K562 (cell line): ENCODE results near the gene SRPK2. TPM values are rescaled to one million over a fixed set of nuclear protein-coding genes. Genes with fewer than 3 reads are reported as not detected.

ENCODE experiments used
- ATAC-seq: fragments of 200-7000 bp; cut with Tn5 transposase; 3 replicates; pipeline ENCODE4 v1.9.1; 2020; ENCODE audit warnings: moderate library complexity
- BruUV-seq: library from RNA; stranded (reverse); fragments of 400-500 nt; replicated peaks from 2 replicates; lab custom pipeline; 2021; lab: Mats Ljungman, UMichigan
- CTCF ChIA-PET: fragments of 300-600 bp; formaldehyde crosslinking; extraction: SDS; loops from one replicate; lab custom pipeline; 2021; ENCODE audit warnings: low intra/inter-chr PET ratio; lab: Yijun Ruan, JAX
- POLR2A ChIA-PET: fragments of 300-600, 350-650 bp; sonication (Branson Sonifier 250); formaldehyde crosslinking; extraction: SDS; loops from one replicate; lab custom pipeline; 2021; ENCODE audit warnings: antibody characterized with exemption, inconsistent platforms; lab: Yijun Ruan, JAX
- DNase-seq, 4 experiments: peaks; one replicate each; pipeline versions ENCODE4 v3.0.0 to v3.0.0-alpha.2; 2011 to 2018; ENCODE audit warnings: low spot score in 3 of 4, mixed read lengths in 3 of 4; ENCODE audit errors: extremely low read depth in 1 of 4
- FAIRE-seq: peaks from 2 replicates; lab custom pipeline; 2011; peaks lifted over from hg19 to GRCh38; lab: Jason Lieb, UNC
- H2AFZ ChIP-seq: 2 replicates; pipeline ENCODE4 v1.6.0; 2011; ENCODE audit warnings: low read depth, low read length, control low read depth, inconsistent platforms
- H3K27ac ChIP-seq: fragments of 200-600 bp; 3 replicates; pipeline ENCODE4 v1.8.0; 2011; ENCODE audit warnings: low read depth, mild to moderate bottlenecking, control low read depth, inconsistent platforms, low read length, moderate library complexity, mixed read lengths; ENCODE audit errors: extremely low read depth
- H3K27me3 ChIP-seq, 2 experiments: fragments of 300-600 bp in 1 of 2; 2 replicates in 1 of 2; 3 replicates in 1 of 2; pipeline versions ENCODE4 v1.6.0 to v1.8.0; 2011; ENCODE audit warnings: inconsistent platforms in 2 of 2, low read length in 2 of 2, mild to moderate bottlenecking in 1 of 2, mixed read lengths in 1 of 2, moderate library complexity in 1 of 2; ENCODE audit not compliant: control insufficient read depth in 2 of 2, insufficient read depth in 2 of 2
- H3K36me3 ChIP-seq: fragments of 300-600 bp; 3 replicates; pipeline ENCODE4 v1.8.0; 2011; ENCODE audit warnings: mild to moderate bottlenecking, low read length, inconsistent platforms; ENCODE audit not compliant: control insufficient read depth, insufficient read depth
- H3K4me1 ChIP-seq, 2 experiments: fragments of 200-600 bp in 1 of 2; replicated peaks in 1 of 2; 2 replicates in 1 of 2; 3 replicates in 1 of 2; pipeline versions ENCODE4 v1.5.1 to v1.8.0; 2011; ENCODE audit warnings: inconsistent platforms in 2 of 2, low read length in 2 of 2, mild to moderate bottlenecking in 1 of 2, mixed read lengths in 1 of 2, moderate library complexity in 1 of 2; ENCODE audit not compliant: control insufficient read depth in 2 of 2, insufficient read depth in 2 of 2
- H3K4me2 ChIP-seq: 2 replicates; pipeline ENCODE4 v1.6.1; 2011; ENCODE audit warnings: low read length, control low read depth, inconsistent platforms, mixed read lengths; ENCODE audit not compliant: insufficient read depth
- H3K4me3 ChIP-seq: fragments of 200-600 bp; sonication (generic), shearing (Covaris generic); 2 replicates; pipeline ENCODE4 v1.5.1; 2016; ENCODE audit warnings: control low read depth, inconsistent platforms
- H3K79me2 ChIP-seq: fragments of 200-600 bp; 3 replicates; pipeline ENCODE4 v1.8.0; 2011; ENCODE audit warnings: low read length, inconsistent platforms; ENCODE audit not compliant: control insufficient read depth, insufficient read depth
- H3K9ac ChIP-seq, 2 experiments: 2 replicates each; pipeline versions ENCODE4 v1.6.0 to v1.6.1; 2011; ENCODE audit warnings: low read depth in 2 of 2, low read length in 2 of 2, control low read depth in 1 of 2, inconsistent platforms in 1 of 2, mild to moderate bottlenecking in 1 of 2, mixed read lengths in 1 of 2; ENCODE audit not compliant: insufficient read depth in 1 of 2
- H3K9me1 ChIP-seq: one replicate; pipeline ENCODE4 v1.6.0; 2011; ENCODE audit warnings: inconsistent platforms, mild to moderate bottlenecking, low read length, moderate library complexity; ENCODE audit not compliant: control insufficient read depth, insufficient read depth
- H3K9me3 ChIP-seq: replicated peaks from 2 replicates; pipeline ENCODE4 v1.5.1; 2011; ENCODE audit warnings: low read depth, low read length, inconsistent platforms; ENCODE audit not compliant: control insufficient read depth, insufficient read depth
- H4K20me1 ChIP-seq: replicated peaks from 2 replicates; pipeline ENCODE4 v1.6.1; 2011; ENCODE audit warnings: low read length, inconsistent platforms, mixed read lengths; ENCODE audit not compliant: control insufficient read depth, insufficient read depth
- CC2D1A ChIP-seq: fragments of 450-650 bp; IDR thresholded peaks from 2 replicates; pipeline ENCODE4 v1.6.1; 2017; ENCODE audit warnings: mild to moderate bottlenecking
- COPS2 ChIP-seq: fragments of 450-650 bp; conservative IDR thresholded peaks from 2 replicates; pipeline ENCODE4 v1.6.1; 2016; ENCODE audit warnings: mild to moderate bottlenecking, moderate library complexity
- FOXK1 ChIP-seq: sonication (generic); formaldehyde crosslinking; IDR thresholded peaks from 2 replicates; pipeline ENCODE4 v1.8.0; 2022; ENCODE audit warnings: missing genetic modification reagents, mild to moderate bottlenecking, borderline replicate concordance
- HLTF ChIP-seq: fragments of 450-650 bp; IDR thresholded peaks from 2 replicates; pipeline ENCODE4 v1.6.1; 2016
- NFYB ChIP-seq: IDR thresholded peaks from 2 replicates; pipeline ENCODE4 v1.6.1; 2011; ENCODE audit warnings: mild to moderate bottlenecking, moderate library complexity; ENCODE audit not compliant: insufficient read length; ENCODE audit errors: extremely low read depth
- NR2C1 ChIP-seq, 2 experiments: fragments of 450-650 bp; IDR thresholded peaks; 2 replicates each; pipeline ENCODE4 v1.6.1; 2017; ENCODE audit warnings: mild to moderate bottlenecking in 2 of 2, antibody characterized with exemption in 1 of 2, inconsistent platforms in 1 of 2, missing compliant biosample characterization in 1 of 2, missing genetic modification characterization in 1 of 2
- NUFIP1 ChIP-seq: fragments of 450-650 bp; IDR thresholded peaks from 2 replicates; pipeline ENCODE4 v1.6.1; 2018; ENCODE audit not compliant: partially characterized antibody
- POLR2AphosphoS2 ChIP-seq: IDR thresholded peaks from 2 replicates; pipeline ENCODE4 v1.6.1; 2012; ENCODE audit warnings: low read length, improper control_type of control experiment
- ZFP91 ChIP-seq: sonication (generic); formaldehyde crosslinking; IDR thresholded peaks from 2 replicates; pipeline ENCODE4 v1.8.0; 2022; ENCODE audit warnings: mild to moderate bottlenecking, missing genetic modification reagents
- ZNF263 ChIP-seq: sonication (generic); formaldehyde crosslinking; IDR thresholded peaks from 2 replicates; pipeline ENCODE4 v1.8.0; 2022; ENCODE audit warnings: mild to moderate bottlenecking, missing genetic modification reagents, borderline replicate concordance
- WGBS: fragments of 100-300 bp; shearing (Covaris generic); methylation state at CpG from one replicate; pipeline ENCODE4 v1.1.6; 2016; ENCODE audit warnings: low coverage, mixed read lengths; ENCODE audit not compliant: insufficient coverage; ENCODE audit errors: missing lambda C conversion rate; 5-methylcytosine and 5-hydroxymethylcytosine counted together
- in situ Hi-C: fragments of 300-500 bp; cut with MboI; formaldehyde crosslinking; loops from 4 replicates; pipeline ENCODE4 v1.15.0; 2018; ENCODE audit warnings: inconsistent platforms, mixed read lengths
- intact Hi-C: fragments of 100-400 bp; cut with micrococcal nuclease; formaldehyde crosslinking; loops from 2 replicates; pipeline ENCODE4 v1.14.2; 2022
- polyA plus RNA-seq, 8 experiments: library from polyadenylated mRNA; depleted of rRNA in 4 of 8; stranded (reverse) in 5 of 8; unstranded in 3 of 8; fragments of >200 nt; fragmentation: Nextera tagmentation in 2 of 8; fragmentation: Illumina TruSeq in 1 of 8; extraction: Ambion mirVana in 2 of 8; extraction: Trizol in 1 of 8; gene quantifications; 2 replicates each; pipeline versions ENCODE4 v1.2.1 to v1.2.3, GENCODE V29; 2011 to 2014; ENCODE audit warnings: inconsistent platforms in 1 of 8, missing spikeins in 1 of 8
- total RNA-seq, 7 experiments: library from RNA; depleted of rRNA in 6 of 7; stranded (reverse); fragments of >200 nt in 6 of 7; fragmentation: Illumina TruSeq in 2 of 7; extraction: Trizol in 2 of 7; gene quantifications; 2 replicates each; pipeline versions ENCODE4 v1.2.1 to v1.2.3, GENCODE V29; 2011 to 2021; ENCODE audit warnings: low replicate concordance in 1 of 7

SRPK2 gene
- total and polyA plus RNA-seq, 9 of the 15 experiments (the other 6 are each of a cell fraction or from before 2014, with no cell fraction given) = 21.5 to 44.7 (median 33.3) TPM

- CTCF ChIA-PET = no interaction called here
- WGBS = 82% methylated on average over 2 of the region's 2 CpGs
- Histone ChIP-seq H3K4me3 (no peak overlapping the region), H3K27me3 (no peaks in the 10 kb centered on the region), H3K9me3 (no peaks in the 10 kb centered on the region), H3K27ac (no peak overlapping the region), H3K79me2 (no peaks in the 10 kb centered on the region), H3K4me1 (no peaks in the 10 kb centered on the region; a peak in 1 of 5 replicates), H3K9me1 (no peaks in the 10 kb centered on the region), H3K4me2 (no peak overlapping the region), H4K20me1 (no peaks in the 10 kb centered on the region; the same call in 1 of the 2 replicates)
- POLR2A ChIA-PET = interaction anchor here (1.0 to 1.1 kb wide), 2 partner anchors 11 to 105 kb away, joined by 3 read pairs; no protein-coding TSS in a partner anchor
- ATAC-seq (no peak), DNase-seq (no peak)
- intact Hi-C loops (no loop called here), in situ Hi-C loops (no loop called here)
- TSS peak; percentile 14 for BruUV-seq
- no peak for TF ChIP-seq NFYB
- no peak for TF ChIP-seq NR2C1 (IDR thresholded peaks at IDR 0.05)
- no peak for TF ChIP-seq NR2C1 (tag; IDR thresholded peaks at IDR 0.05)
- no peak for TF ChIP-seq POLR2AphosphoS2
- no peak for TF ChIP-seq HLTF
- no peak for TF ChIP-seq ZNF263 (CRISPR knock-in tag)
- TF ChIP-seq NUFIP1 = no peak
- no peak for TF ChIP-seq FOXK1
- no peak for TF ChIP-seq ZFP91
- no peak for TF ChIP-seq COPS2
- no peak for TF ChIP-seq CC2D1A
- TF ChIP-seq, all 486 proteins: peak for 0
- Histone ChIP-seq H3K36me3 (peaks cover 76% of the 10 kb centered on the region), H3K9ac (no peak overlapping the region), H2AFZ (no peak overlapping the region)
- FAIRE-seq = no peak
Measured at GRCh38 chr7:105088456-105088855, 300.3 kb downstream of the SRPK2 start.
